ENCODE data around the gene NDE1.
A peak's percentile ranks its signal among the peaks of the same experiment; 100 is the strongest.
"Not testable (repeated sequence)": the region's sequence is repeated elsewhere in the genome, so short reads cannot be mapped to it uniquely, and the experiment has no call there.

Gene NDE1

DNA sequence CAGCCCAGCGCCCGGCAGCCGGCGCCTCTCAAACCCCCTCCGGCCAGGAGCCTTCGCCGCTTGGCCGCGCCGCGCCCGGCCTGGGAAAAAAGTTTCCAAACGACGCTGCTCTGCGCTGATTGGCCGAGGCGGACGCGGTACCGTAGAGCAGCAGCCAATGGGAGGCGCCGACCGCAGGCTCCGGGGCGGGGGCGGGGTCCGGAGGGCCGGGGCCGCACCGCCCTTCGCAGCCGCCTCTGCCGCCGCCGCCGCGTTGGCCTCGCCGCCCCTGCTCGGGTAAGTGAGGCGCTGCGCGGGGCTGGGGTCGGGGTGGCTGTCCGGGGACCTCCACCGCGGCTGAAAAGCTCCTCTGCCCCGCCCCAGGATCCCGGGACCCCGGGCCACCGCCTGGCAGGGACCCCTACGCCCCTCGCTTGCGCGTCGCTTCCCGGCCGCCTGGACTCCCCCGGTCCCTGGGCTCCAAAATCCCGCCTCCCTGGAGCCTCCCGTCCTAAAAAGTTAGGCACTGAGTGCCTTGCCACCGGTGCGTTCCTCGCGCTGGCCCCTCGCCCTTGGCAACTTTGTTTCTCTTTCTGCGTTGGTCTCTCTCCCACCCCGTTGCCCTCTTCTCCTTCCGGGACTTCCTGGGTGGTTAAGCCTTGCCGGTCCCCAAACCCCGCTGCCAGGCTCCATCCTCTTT lies at the start of gene NDE1:
Gene NDE1, plus strand, starts transcription at position 227 of the 679 bp plus-strand sequence. CDS start 14,534 bp downstream, outside the sequence.
- DNase-seq: peak; percentile 79

- DNase-seq: no peak
Observed at GRCh38 chr16:15601212-15601879, 48.7 kb upstream of the NDE1 start.

GRCh38 chr16:15602285-15603044 lies 47.6 kb upstream of the NDE1 start:
- no peak for DNase-seq

- DNase-seq: no peak
Observed at GRCh38 chr16:15604460-15605440, 45.3 kb upstream of the NDE1 start.

GRCh38 chr16:15605839-15606517 lies 44.1 kb upstream of the NDE1 start:
- DNase-seq: no peak

GRCh38 chr16:15606518-15607220 lies 43.4 kb upstream of the NDE1 start:
- DNase-seq: no peak

- not testable (repeated sequence) for DNase-seq
Observed at GRCh38 chr16:15607221-15607699, 42.8 kb upstream of the NDE1 start.

DNA sequence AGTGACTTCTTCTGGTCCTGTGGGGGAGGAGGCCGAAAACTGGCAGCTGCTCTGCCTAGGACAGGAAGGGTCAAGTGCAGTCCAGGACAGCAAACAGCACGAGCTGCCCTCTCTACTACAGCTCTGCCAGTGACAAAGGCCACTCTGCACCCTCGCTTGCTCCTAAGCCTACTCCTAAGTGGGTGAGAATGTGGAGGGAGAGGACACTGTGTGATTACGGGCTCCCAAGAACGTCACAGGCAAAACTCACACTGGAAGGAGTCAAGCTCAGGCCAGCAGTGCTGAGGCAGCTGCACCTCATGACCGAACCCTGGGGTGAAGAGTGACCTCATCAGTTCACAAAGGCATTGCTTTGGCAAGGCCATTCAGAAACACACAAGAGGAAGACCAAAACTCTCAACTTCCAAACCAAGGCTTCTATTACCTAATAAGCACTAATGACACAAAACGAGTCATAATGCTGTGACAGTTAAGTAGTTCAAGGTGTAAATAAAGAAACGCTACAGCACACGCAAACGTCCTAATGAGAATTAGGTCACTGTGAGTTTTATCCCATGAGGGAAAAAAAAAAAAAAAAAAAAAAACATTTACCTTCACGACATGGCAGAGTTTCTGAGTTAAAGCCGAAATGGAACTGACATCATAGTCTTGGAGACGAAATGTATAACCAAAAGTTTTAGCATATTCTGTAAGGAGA lies 42.2 kb upstream of the NDE1 start:
- DNase-seq: peak; percentile 61

DNA sequence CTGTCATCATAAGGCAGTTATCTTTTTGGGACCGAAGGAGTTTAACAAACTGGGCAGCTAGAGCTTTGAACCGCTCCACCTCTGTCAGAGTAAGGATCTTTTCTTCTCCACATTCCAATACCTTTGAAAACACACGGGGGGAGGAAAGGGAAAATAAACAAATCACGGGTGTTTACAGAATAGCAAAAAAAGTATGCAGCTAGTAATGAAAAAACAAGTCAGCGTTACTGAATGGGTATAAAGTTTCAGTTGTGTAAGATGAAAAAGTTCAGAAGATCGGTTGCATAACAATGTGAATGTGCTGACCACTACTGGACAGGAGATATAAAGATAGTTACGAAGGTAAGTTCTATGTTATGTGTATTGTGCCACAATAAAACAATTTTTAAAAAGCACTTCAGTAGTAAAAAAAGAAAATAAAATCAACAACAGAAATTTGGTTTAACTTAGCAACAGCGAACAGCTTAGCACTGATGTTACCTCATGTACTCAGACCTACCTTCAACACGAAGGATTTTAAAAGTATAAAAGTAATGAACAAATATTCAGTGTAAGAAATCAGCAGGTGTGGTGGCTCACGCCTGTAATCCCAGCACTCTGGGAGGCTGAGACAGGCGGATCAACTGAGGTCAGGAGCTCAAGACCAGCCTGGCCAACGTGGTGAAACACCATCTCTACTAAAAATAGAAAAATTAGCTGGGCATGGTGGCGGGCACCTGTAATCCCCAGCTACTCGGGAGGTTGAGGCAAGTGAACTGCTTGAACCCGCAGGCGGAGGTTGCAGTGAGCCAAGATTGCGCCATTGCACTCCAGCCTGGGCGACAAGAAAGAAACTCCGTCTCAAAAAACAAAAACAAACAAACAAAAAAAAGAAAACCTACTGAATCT lies 41.4 kb upstream of the NDE1 start:
- no peak for DNase-seq

- no peak for DNase-seq
Observed at GRCh38 chr16:15609286-15609649, 40.8 kb upstream of the NDE1 start.

GRCh38 chr16:15610369-15610871 lies 39.6 kb upstream of the NDE1 start:
- DNase-seq: no peak

DNA sequence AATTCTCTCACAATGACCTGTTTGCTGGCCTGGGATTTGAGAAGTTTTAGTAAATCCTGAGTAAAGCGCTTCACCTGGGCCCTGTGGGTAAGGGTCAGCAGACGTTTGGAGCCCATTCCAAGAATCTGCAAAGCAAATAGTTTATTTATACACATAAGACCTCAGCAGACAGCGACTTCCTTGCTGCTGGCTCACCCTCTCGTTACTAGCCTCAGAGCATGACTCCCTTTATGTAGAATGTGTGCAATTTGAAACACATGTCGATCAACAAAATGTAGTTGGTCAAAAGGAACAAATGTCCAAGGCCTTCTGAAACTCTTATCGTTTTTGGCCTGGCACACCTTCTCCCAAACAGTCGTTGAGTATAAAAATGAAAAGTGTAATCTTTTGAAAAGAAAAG lies 38.4 kb upstream of the NDE1 start:
- no peak for DNase-seq

DNA sequence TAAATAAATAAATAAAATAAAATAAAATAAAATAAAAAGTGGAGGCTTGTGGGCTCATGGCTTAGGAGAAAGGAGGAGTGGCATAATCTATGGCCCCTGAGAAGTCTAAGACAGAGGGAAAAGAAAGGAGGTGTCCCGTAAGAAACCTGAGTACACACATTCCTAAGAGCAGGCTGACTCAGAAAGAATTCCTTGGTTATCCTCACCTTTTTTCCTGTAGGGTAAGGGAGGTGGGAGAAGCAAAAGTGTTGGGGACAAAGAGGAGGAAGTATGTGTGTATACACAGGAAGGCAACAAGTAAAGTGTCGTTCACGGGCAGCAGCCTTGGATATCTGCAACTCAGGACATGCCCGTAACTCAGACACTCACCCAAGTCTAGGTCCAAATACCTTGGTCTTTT lies 36.4 kb upstream of the NDE1 start:
- no peak for DNase-seq

DNA sequence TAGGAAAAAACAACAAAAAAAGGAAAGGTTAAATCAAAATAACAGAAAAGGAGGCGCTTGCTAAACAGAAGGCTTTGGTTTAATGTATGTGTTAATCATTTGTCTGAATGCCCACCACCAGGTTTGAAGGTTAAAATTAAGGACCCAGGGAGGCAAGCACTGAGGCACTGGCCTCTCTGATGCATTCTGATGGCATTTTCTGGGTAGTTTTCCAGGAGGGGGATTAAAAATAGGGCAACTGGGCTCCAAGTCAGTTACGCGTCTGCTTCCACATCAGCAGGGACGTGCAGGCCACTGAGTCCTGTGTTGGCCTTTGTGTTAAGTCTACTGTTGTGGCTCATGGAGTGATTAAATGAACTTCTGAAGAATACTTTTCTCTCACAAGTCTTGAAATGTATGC lies 34.0 kb upstream of the NDE1 start:
- DNase-seq: no peak

- DNase-seq: no peak
Observed at GRCh38 chr16:15616475-15617165, 33.4 kb upstream of the NDE1 start.

GRCh38 chr16:15617901-15618300 lies 32.1 kb upstream of the NDE1 start:
- no peak for DNase-seq

DNA sequence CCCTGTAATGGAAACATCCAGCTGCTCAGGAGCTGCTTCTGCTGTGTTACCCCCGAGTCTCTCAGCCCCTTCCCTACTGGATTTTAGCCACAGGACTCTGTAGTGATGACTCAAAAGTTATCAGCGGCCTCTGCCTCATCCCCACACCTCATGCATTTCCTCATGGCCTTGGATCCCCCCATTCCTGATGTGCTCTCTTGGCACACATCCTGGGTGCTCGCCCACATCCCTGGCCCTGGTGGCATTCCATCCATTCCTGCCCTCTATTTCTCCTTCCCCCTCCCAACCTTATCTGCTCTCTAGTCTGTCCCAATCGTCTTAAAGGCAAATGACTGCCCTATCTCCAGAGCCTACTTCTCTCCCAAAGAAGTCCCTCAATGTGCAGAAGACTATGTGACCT lies 31.7 kb upstream of the NDE1 start:
- no peak for DNase-seq

GRCh38 chr16:15620611-15621195 lies 29.3 kb upstream of the NDE1 start:
- no peak for DNase-seq

Data from MV-4-11 (cell line).